Measurements from ENCODE around the gene PNN.

- TF ChIP-seq, protein P1, sequence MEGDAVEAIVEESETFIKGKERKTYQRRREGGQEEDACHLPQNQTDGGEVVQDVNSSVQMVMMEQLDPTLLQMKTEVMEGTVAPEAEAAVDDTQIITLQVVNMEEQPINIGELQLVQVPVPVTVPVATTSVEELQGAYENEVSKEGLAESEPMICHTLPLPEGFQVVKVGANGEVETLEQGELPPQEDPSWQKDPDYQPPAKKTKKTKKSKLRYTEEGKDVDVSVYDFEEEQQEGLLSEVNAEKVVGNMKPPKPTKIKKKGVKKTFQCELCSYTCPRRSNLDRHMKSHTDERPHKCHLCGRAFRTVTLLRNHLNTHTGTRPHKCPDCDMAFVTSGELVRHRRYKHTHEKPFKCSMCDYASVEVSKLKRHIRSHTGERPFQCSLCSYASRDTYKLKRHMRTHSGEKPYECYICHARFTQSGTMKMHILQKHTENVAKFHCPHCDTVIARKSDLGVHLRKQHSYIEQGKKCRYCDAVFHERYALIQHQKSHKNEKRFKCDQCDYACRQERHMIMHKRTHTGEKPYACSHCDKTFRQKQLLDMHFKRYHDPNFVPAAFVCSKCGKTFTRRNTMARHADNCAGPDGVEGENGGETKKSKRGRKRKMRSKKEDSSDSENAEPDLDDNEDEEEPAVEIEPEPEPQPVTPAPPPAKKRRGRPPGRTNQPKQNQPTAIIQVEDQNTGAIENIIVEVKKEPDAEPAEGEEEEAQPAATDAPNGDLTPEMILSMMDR (IDR thresholded peaks at IDR 0.05 in 4 of 5, conservative IDR thresholded peaks at IDR 0.05 in 1 of 5) = no peak
- TF ChIP-seq POLR2A (IDR thresholded peaks at IDR 0.05) = no peak
Measured at GRCh38 chr14:39140170-39140569, 34.9 kb upstream of the PNN start.
